ENCODE results near the gene FAM161B.

DNA sequence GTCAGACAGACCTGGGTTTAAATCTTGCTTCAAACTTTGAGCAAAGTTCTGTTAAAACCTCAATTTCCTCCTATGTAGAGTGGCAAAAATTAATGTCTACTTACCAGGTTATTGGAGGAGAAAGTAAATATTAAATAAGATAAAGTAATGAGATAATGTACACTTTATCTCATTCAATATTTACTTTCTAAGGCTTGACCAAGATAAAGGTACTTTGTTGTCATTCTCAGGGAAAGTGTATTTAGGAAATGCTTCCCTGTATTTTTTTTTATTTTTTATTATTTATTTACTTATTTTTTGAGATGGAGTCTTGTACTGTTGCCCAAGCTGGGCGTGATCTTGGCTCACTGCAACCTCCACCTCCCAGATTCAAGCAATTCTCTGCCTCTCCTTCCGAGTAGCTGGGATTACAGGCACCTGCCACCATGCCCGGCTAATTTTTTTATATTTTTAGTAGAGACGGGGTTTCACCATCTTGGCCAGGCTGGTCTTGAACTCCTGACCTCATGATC lies 4.7 kb downstream of the FAM161B start:
- TF ChIP-seq ZFP41 (tag by site-specific recombination; IDR thresholded peaks at IDR 0.05; ENCODE audit: borderline replicate concordance) (no peak), ZNF624 (tag by site-specific recombination; IDR thresholded peaks at IDR 0.05) (no peak), ZNF37A (tag by site-specific recombination; IDR thresholded peaks at IDR 0.05) (no peak), SP3 (tag by site-specific recombination; IDR thresholded peaks at IDR 0.05) (no peak), REST (tag by site-specific recombination; IDR thresholded peaks at IDR 0.05) (no peak), ZNF354C (tag by site-specific recombination; IDR thresholded peaks at IDR 0.05; ENCODE audit: borderline replicate concordance, low read depth) (no peak)
- TF ChIP-seq, protein P1, sequence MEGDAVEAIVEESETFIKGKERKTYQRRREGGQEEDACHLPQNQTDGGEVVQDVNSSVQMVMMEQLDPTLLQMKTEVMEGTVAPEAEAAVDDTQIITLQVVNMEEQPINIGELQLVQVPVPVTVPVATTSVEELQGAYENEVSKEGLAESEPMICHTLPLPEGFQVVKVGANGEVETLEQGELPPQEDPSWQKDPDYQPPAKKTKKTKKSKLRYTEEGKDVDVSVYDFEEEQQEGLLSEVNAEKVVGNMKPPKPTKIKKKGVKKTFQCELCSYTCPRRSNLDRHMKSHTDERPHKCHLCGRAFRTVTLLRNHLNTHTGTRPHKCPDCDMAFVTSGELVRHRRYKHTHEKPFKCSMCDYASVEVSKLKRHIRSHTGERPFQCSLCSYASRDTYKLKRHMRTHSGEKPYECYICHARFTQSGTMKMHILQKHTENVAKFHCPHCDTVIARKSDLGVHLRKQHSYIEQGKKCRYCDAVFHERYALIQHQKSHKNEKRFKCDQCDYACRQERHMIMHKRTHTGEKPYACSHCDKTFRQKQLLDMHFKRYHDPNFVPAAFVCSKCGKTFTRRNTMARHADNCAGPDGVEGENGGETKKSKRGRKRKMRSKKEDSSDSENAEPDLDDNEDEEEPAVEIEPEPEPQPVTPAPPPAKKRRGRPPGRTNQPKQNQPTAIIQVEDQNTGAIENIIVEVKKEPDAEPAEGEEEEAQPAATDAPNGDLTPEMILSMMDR (tag by site-specific recombination; IDR thresholded peaks at IDR 0.05): no peak
- TF ChIP-seq, protein P2, sequence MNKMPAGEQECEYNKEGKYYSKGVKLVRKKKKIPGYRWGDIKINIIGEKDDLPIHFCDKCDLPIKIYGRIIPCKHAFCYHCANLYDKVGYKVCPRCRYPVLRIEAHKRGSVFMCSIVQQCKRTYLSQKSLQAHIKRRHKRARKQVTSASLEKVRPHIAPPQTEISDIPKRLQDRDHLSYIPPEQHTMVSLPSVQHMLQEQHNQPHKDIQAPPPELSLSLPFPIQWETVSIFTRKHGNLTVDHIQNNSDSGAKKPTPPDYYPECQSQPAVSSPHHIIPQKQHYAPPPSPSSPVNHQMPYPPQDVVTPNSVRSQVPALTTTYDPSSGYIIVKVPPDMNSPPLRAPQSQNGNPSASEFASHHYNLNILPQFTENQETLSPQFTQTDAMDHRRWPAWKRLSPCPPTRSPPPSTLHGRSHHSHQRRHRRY (tag by site-specific recombination; IDR thresholded peaks at IDR 0.05): no peak
- TF ChIP-seq, protein P3, sequence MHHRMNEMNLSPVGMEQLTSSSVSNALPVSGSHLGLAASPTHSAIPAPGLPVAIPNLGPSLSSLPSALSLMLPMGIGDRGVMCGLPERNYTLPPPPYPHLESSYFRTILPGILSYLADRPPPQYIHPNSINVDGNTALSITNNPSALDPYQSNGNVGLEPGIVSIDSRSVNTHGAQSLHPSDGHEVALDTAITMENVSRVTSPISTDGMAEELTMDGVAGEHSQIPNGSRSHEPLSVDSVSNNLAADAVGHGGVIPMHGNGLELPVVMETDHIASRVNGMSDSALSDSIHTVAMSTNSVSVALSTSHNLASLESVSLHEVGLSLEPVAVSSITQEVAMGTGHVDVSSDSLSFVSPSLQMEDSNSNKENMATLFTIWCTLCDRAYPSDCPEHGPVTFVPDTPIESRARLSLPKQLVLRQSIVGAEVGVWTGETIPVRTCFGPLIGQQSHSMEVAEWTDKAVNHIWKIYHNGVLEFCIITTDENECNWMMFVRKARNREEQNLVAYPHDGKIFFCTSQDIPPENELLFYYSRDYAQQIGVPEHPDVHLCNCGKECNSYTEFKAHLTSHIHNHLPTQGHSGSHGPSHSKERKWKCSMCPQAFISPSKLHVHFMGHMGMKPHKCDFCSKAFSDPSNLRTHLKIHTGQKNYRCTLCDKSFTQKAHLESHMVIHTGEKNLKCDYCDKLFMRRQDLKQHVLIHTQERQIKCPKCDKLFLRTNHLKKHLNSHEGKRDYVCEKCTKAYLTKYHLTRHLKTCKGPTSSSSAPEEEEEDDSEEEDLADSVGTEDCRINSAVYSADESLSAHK (tag by site-specific recombination; IDR thresholded peaks at IDR 0.05): no peak
- TF ChIP-seq, protein P4, sequence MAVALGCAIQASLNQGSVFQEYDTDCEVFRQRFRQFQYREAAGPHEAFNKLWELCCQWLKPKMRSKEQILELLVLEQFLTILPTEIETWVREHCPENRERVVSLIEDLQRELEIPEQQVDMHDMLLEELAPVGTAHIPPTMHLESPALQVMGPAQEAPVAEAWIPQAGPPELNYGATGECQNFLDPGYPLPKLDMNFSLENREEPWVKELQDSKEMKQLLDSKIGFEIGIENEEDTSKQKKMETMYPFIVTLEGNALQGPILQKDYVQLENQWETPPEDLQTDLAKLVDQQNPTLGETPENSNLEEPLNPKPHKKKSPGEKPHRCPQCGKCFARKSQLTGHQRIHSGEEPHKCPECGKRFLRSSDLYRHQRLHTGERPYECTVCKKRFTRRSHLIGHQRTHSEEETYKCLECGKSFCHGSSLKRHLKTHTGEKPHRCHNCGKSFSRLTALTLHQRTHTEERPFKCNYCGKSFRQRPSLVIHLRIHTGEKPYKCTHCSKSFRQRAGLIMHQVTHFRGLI (tag by site-specific recombination; IDR thresholded peaks at IDR 0.05): no peak
- TF ChIP-seq, protein P5, sequence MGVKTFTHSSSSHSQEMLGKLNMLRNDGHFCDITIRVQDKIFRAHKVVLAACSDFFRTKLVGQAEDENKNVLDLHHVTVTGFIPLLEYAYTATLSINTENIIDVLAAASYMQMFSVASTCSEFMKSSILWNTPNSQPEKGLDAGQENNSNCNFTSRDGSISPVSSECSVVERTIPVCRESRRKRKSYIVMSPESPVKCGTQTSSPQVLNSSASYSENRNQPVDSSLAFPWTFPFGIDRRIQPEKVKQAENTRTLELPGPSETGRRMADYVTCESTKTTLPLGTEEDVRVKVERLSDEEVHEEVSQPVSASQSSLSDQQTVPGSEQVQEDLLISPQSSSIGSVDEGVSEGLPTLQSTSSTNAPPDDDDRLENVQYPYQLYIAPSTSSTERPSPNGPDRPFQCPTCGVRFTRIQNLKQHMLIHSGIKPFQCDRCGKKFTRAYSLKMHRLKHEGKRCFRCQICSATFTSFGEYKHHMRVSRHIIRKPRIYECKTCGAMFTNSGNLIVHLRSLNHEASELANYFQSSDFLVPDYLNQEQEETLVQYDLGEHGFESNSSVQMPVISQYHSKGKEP (tag by site-specific recombination; IDR thresholded peaks at IDR 0.05): no peak
